ENCODE results near the gene ZNF516. TPM values are rescaled to one million over a fixed set of nuclear protein-coding genes. Genes with fewer than 3 reads are reported as not detected.

The ZNF516 gene
- total and polyA plus RNA-seq, 2 of the 4 experiments (the other 2 are of a cell fraction), result 7.9 to 16.9 TPM

DNA sequence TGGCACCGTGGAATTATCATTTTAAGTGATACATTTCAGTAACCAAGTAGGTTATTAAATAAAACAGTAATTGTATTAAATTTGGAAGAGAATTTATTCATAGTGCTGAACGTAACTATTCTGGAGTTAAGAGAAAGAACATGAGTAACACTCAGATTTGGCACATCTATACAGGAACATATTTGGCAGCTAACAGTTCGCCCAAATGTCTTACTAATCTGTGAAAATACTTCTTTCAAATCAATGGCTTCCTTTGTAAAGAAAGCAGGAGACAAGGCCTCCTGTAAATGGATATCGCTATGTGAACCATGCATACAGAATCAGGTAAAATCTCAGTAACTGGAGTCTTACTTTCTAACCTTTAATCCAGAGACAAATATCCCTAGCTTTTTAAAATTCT is 64.4 kb downstream of the ZNF516 start:
- dilution Hi-C loops (cut with HindIII; ENCODE audit: low sequenced_read_pairs, unreplicated experiment), result no loop called here

More for the DNA sequence above, 64.4 kb downstream of the ZNF516 start:
- DNase-seq (peak; percentile 43), ATAC-seq (ENCODE audit: low read depth) (no peak)
- in situ Hi-C loops (cut with MboI; ENCODE audit: low sequenced_read_pairs), result no loop called here
- no peaks in the 10 kb centered on the region for H3K27me3 ChIP-seq (ENCODE audit: control insufficient read depth, insufficient read depth, low read length)
- ChIA-PET POLR2A (ENCODE audit: unreplicated experiment) (no interaction called here), CTCF (no interaction called here)
- H3K79me1 ChIP-seq (ENCODE audit: low read depth in 1 of 2, low read length in 2 of 2), result peaks cover 43 to 90% of the 10 kb centered on the region in 2 experiments
- H2AFZ ChIP-seq (replicated peaks; ENCODE audit: low read length, poor library complexity), result no peak overlapping the region
- intact Hi-C loops (cut with micrococcal nuclease), result no loop called here
- no peak overlapping the region for H3K14ac ChIP-seq (replicated peaks; ENCODE audit: low read depth, low read length)
- peaks cover 29% of the 10 kb centered on the region; the same call in 1 of the 2 replicates for H3K36me3 ChIP-seq (ENCODE audit: control insufficient read depth, insufficient read depth, low read length)
- no peak overlapping the region for H3K9ac ChIP-seq (ENCODE audit: low read depth, low read length)
- peaks cover 9% of the 10 kb centered on the region for H3K4me1 ChIP-seq (ENCODE audit: control insufficient read depth, insufficient read depth, low read length)
- no peak overlapping the region for H3K56ac ChIP-seq (ENCODE audit: extremely low read depth, insufficient read depth, low read length)
- H2BK20ac ChIP-seq (ENCODE audit: low read depth, low read length), result no peak overlapping the region
- no peak overlapping the region for H3K27ac ChIP-seq (ENCODE audit: insufficient read depth, low read length)
- no TSS peak for BruUV-seq (replicated peaks)
- no peak overlapping the region for H2BK5ac ChIP-seq (ENCODE audit: low read depth, low read length, poor library complexity, severe bottlenecking)
- H3K9me3 ChIP-seq (ENCODE audit: control insufficient read depth, insufficient read depth, low read length), result no peaks in the 10 kb centered on the region
- no peak overlapping the region for H3K4me3 ChIP-seq (ENCODE audit: insufficient read depth, low read depth, low read length)
- peaks cover 15% of the 10 kb centered on the region; the same call in 1 of the 2 replicates for H3K9me1 ChIP-seq (ENCODE audit: insufficient read depth, low read length)
- H4K20me1 ChIP-seq (ENCODE audit: insufficient read depth, low read length), result peaks cover 95% of the 10 kb centered on the region
- H4K8ac ChIP-seq (ENCODE audit: low read depth in 2 of 2, low read length in 2 of 2), result no peak overlapping the region
- no peak overlapping the region for H2BK120ac ChIP-seq (ENCODE audit: low read depth, low read length)
- no peak overlapping the region for H2AK5ac ChIP-seq (ENCODE audit: low read depth, low read length)
- no peak overlapping the region for H3K4ac ChIP-seq (ENCODE audit: low read depth, low read length)
- H2BK15ac ChIP-seq (ENCODE audit: low read depth, low read length), result no peak overlapping the region
- TF ChIP-seq, protein P1, sequence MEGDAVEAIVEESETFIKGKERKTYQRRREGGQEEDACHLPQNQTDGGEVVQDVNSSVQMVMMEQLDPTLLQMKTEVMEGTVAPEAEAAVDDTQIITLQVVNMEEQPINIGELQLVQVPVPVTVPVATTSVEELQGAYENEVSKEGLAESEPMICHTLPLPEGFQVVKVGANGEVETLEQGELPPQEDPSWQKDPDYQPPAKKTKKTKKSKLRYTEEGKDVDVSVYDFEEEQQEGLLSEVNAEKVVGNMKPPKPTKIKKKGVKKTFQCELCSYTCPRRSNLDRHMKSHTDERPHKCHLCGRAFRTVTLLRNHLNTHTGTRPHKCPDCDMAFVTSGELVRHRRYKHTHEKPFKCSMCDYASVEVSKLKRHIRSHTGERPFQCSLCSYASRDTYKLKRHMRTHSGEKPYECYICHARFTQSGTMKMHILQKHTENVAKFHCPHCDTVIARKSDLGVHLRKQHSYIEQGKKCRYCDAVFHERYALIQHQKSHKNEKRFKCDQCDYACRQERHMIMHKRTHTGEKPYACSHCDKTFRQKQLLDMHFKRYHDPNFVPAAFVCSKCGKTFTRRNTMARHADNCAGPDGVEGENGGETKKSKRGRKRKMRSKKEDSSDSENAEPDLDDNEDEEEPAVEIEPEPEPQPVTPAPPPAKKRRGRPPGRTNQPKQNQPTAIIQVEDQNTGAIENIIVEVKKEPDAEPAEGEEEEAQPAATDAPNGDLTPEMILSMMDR (conservative IDR thresholded peaks at IDR 0.05; ENCODE audit: low read depth, low read length), result no peak
- TF ChIP-seq RAD21 (IDR thresholded peaks at IDR 0.05; ENCODE audit: low read length) (no peak), FOS (IDR thresholded peaks at IDR 0.05; ENCODE audit: low read depth, low read length) (no peak), CHD1 (IDR thresholded peaks at IDR 0.05; ENCODE audit: low read depth, low read length) (no peak), SMC3 (IDR thresholded peaks at IDR 0.05; ENCODE audit: low read depth, low read length) (no peak), RFX5 (IDR thresholded peaks at IDR 0.05; ENCODE audit: low read depth, low read length) (no peak), RCOR1 (IDR thresholded peaks at IDR 0.05; ENCODE audit: insufficient replicate concordance, low read length) (no peak), MXI1 (IDR thresholded peaks at IDR 0.05; ENCODE audit: borderline replicate concordance, low read depth, low read length) (no peak), CEBPB (IDR thresholded peaks at IDR 0.05; ENCODE audit: low read depth, low read length) (no peak), NFE2L2 (IDR thresholded peaks at IDR 0.05; ENCODE audit: low read depth, low read length) (no peak), MAFK (IDR thresholded peaks at IDR 0.05; ENCODE audit: low read depth, low read length) (no peak), POLR2A (IDR thresholded peaks at IDR 0.05; ENCODE audit: low read depth, low read length) (no peak), BHLHE40 (IDR thresholded peaks at IDR 0.05; ENCODE audit: low read depth, low read length) (no peak), MAZ (IDR thresholded peaks at IDR 0.05; ENCODE audit: borderline replicate concordance, low read depth, low read length) (no peak)
- TF ChIP-seq, protein P2, sequence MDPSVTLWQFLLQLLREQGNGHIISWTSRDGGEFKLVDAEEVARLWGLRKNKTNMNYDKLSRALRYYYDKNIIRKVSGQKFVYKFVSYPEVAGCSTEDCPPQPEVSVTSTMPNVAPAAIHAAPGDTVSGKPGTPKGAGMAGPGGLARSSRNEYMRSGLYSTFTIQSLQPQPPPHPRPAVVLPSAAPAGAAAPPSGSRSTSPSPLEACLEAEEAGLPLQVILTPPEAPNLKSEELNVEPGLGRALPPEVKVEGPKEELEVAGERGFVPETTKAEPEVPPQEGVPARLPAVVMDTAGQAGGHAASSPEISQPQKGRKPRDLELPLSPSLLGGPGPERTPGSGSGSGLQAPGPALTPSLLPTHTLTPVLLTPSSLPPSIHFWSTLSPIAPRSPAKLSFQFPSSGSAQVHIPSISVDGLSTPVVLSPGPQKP (IDR thresholded peaks at IDR 0.05; ENCODE audit: borderline replicate concordance, low read depth, low read length), result no peak
- TF ChIP-seq, protein P3, sequence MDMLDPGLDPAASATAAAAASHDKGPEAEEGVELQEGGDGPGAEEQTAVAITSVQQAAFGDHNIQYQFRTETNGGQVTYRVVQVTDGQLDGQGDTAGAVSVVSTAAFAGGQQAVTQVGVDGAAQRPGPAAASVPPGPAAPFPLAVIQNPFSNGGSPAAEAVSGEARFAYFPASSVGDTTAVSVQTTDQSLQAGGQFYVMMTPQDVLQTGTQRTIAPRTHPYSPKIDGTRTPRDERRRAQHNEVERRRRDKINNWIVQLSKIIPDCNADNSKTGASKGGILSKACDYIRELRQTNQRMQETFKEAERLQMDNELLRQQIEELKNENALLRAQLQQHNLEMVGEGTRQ (IDR thresholded peaks at IDR 0.05; ENCODE audit: low read depth, low read length), result no peak
- no peak overlapping the region for H4K5ac ChIP-seq (ENCODE audit: low read depth, low read length)
- no peak overlapping the region for H2AK9ac ChIP-seq (replicated peaks; ENCODE audit: low read depth, low read length, poor library complexity)
- no peak overlapping the region for H3K18ac ChIP-seq (ENCODE audit: low read depth, low read length)
- no CpG with 5 or more reads among the region's 4 CpGs for WGBS, 2 experiments (ENCODE audit: extremely low coverage in 2 of 2, insufficient read length in 1 of 2)
- H3K23ac ChIP-seq (ENCODE audit: low read depth, low read length), result no peak overlapping the region
- H4K91ac ChIP-seq (ENCODE audit: insufficient read depth, low read depth, low read length), result no peak overlapping the region
- no peak overlapping the region for H3K4me2 ChIP-seq (ENCODE audit: low read depth, low read length)
